GM23338 (cell line): Measurements from ENCODE around the gene FMNL1. TPM values are rescaled to one million over a fixed set of nuclear protein-coding genes. Genes with fewer than 3 reads are reported as not detected.

Experiments
- ATAC-seq: fragments of 200-7000 bp; cut with Tn5 transposase; 3 replicates; pipeline ENCODE4 v1.9.1; 2020
- DNase-seq: peaks from one replicate; pipeline ENCODE4 v3.0.0-alpha.2; 2015; ENCODE audit warnings: low spot score
- H2AFZ ChIP-seq: fragments of 200-600 bp; sonication (generic); 2 replicates; pipeline ENCODE4 v1.8.0; 2016; ENCODE audit warnings: antibody characterized with exemption, mild to moderate bottlenecking, moderate library complexity
- H3F3A ChIP-seq: fragments of 200-600 bp; sonication (generic); replicated peaks from 2 replicates; pipeline ENCODE4 v1.8.0; 2017; ENCODE audit warnings: antibody characterized with exemption, mixed run types, low read depth
- H3K27ac ChIP-seq: fragments of 200-600 bp; sonication (generic); 2 replicates; pipeline ENCODE4 v1.6.1; 2016; ENCODE audit warnings: low read depth
- H3K27me3 ChIP-seq: fragments of 200-600 bp; sonication (generic); 2 replicates; pipeline ENCODE4 v1.8.0; 2016; ENCODE audit warnings: mild to moderate bottlenecking, mixed run types, moderate library complexity; ENCODE audit not compliant: insufficient read depth
- H3K36me3 ChIP-seq: fragments of 200-600 bp; sonication (generic); 2 replicates; pipeline ENCODE4 v1.8.0; 2016; ENCODE audit warnings: mild to moderate bottlenecking; ENCODE audit not compliant: insufficient read depth
- H3K4me1 ChIP-seq: fragments of 200-600 bp; sonication (generic); 2 replicates; pipeline ENCODE4 v1.8.0; 2016; ENCODE audit warnings: mild to moderate bottlenecking, moderate library complexity; ENCODE audit not compliant: insufficient read depth
- H3K4me2 ChIP-seq: fragments of 200-600 bp; sonication (generic); 2 replicates; pipeline ENCODE4 v1.7.1; 2017; ENCODE audit warnings: mixed run types
- H3K4me3 ChIP-seq: fragments of 200-600 bp; sonication (generic); 2 replicates; pipeline ENCODE4 v1.6.1; 2016; ENCODE audit warnings: mixed run types
- H3K79me2 ChIP-seq: fragments of 200-600 bp; sonication (generic); replicated peaks from 2 replicates; pipeline ENCODE4 v1.8.0; 2017; ENCODE audit warnings: mild to moderate bottlenecking; ENCODE audit not compliant: insufficient read depth
- H3K9me2 ChIP-seq: fragments of 200-600 bp; sonication (generic); 2 replicates; pipeline ENCODE4 v1.8.0; 2017; ENCODE audit not compliant: insufficient read depth
- H4K20me1 ChIP-seq: fragments of 200-600 bp; sonication (generic); replicated peaks from 2 replicates; pipeline ENCODE4 v1.8.0; 2017; ENCODE audit warnings: mild to moderate bottlenecking; ENCODE audit not compliant: insufficient read depth
- H3K27ac Mint-ChIP-seq: 2 replicates; pipeline ENCODE4 v1.8.0; 2020; ENCODE audit warnings: inconsistent platforms, mild to moderate bottlenecking, moderate library complexity, mixed read lengths
- H3K27me3 Mint-ChIP-seq: 3 replicates; pipeline ENCODE4 v1.8.0; 2022; ENCODE audit warnings: low read depth, mild to moderate bottlenecking, moderate library complexity, mixed read lengths, inconsistent platforms; ENCODE audit not compliant: insufficient read depth, poor library complexity
- H3K36me3 Mint-ChIP-seq: 3 replicates; pipeline ENCODE4 v1.8.0; 2021; ENCODE audit warnings: low read depth, mild to moderate bottlenecking, inconsistent platforms, moderate library complexity, mixed read lengths
- H3K4me1 Mint-ChIP-seq: 3 replicates; pipeline ENCODE4 v1.8.0; 2020; ENCODE audit warnings: mild to moderate bottlenecking, inconsistent platforms, mixed read lengths
- H3K4me3 Mint-ChIP-seq: 3 replicates; pipeline ENCODE4 v1.8.0; 2021; ENCODE audit warnings: moderate library complexity, mild to moderate bottlenecking, inconsistent platforms, mixed read lengths
- H3K9me3 Mint-ChIP-seq: 3 replicates; pipeline ENCODE4 v1.8.0; 2020; ENCODE audit warnings: moderate library complexity, mild to moderate bottlenecking, inconsistent platforms, mixed read lengths
- CREB1 ChIP-seq: fragments of 250-450 bp; sonication (Bioruptor Pico); IDR thresholded peaks from 2 replicates; pipeline ENCODE4 v1.5.0; 2020; ENCODE audit warnings: low read depth, mild to moderate bottlenecking, moderate library complexity
- EZH2 ChIP-seq: fragments of 200-600 bp; sonication (generic); IDR thresholded peaks from one replicate; pipeline ENCODE4 v1.8.0; 2017; ENCODE audit warnings: antibody characterized with exemption, mild to moderate bottlenecking, low read depth; ENCODE audit not compliant: unreplicated experiment
- EZH2phosphoT487 ChIP-seq: fragments of 200-600 bp; sonication (generic); IDR thresholded peaks from one replicate; pipeline ENCODE4 v1.8.1; 2018; ENCODE audit warnings: antibody characterized with exemption; ENCODE audit not compliant: unreplicated experiment
- JUNB ChIP-seq: IDR thresholded peaks from one replicate; pipeline ENCODE4 v1.6.1; 2016; ENCODE audit warnings: antibody characterized with exemption; ENCODE audit not compliant: unreplicated experiment
- NANOG ChIP-seq: IDR thresholded peaks from 2 replicates; pipeline ENCODE4 v1.6.1; 2016; ENCODE audit warnings: antibody characterized with exemption, borderline replicate concordance
- POLR2AphosphoS5 ChIP-seq: IDR thresholded peaks from 2 replicates; pipeline ENCODE4 v1.6.1; 2016; ENCODE audit warnings: antibody characterized with exemption, low read depth
- REST ChIP-seq: IDR thresholded peaks from one replicate; pipeline ENCODE4 v1.6.1; 2018; ENCODE audit warnings: antibody characterized with exemption; ENCODE audit not compliant: unreplicated experiment
- STAT1 ChIP-seq: IDR thresholded peaks from one replicate; pipeline ENCODE4 v1.6.1; 2016; ENCODE audit warnings: antibody characterized with exemption; ENCODE audit not compliant: unreplicated experiment
- ZNF114 ChIP-seq: fragments of 250-450 bp; sonication (Bioruptor Pico); IDR thresholded peaks from 2 replicates; pipeline ENCODE4 v1.5.0; 2020; ENCODE audit warnings: mild to moderate bottlenecking, moderate library complexity
- ZNF331 ChIP-seq: fragments of 250-450 bp; sonication (Bioruptor Pico); IDR thresholded peaks from 2 replicates; pipeline ENCODE4 v1.5.0; 2020; ENCODE audit warnings: low read depth, mild to moderate bottlenecking, moderate library complexity
- ZNF462 ChIP-seq: fragments of 250-450 bp; sonication (Bioruptor Pico); IDR thresholded peaks from 2 replicates; pipeline ENCODE4 v1.5.0; 2020; ENCODE audit warnings: mild to moderate bottlenecking, moderate library complexity
- polyA plus RNA-seq: library from polyadenylated mRNA; unstranded; fragments of >200 nt; fragmentation: Nextera tagmentation; extraction: Ambion mirVana; gene quantifications from 2 replicates; pipeline ENCODE4 v1.2.1, GENCODE V29; 2016
- total RNA-seq: library from RNA; depleted of rRNA; stranded (reverse); fragments of >200 nt; shearing (Covaris generic); gene quantifications from 2 replicates; pipeline ENCODE4 v1.2.3, GENCODE V29; 2014
- TF ChIP-seq, protein P1 (sequence below), 2 experiments: fragments of 200-600 bp in 1 of 2; sonication (generic) in 1 of 2; conservative IDR thresholded peaks; 2 replicates each; pipeline versions ENCODE4 v1.5.1 to v1.6.1; 2016 to 2017; ENCODE audit warnings: antibody characterized with exemption in 2 of 2, low read depth in 2 of 2, mild to moderate bottlenecking in 2 of 2, moderate library complexity in 1 of 2
- TF ChIP-seq, protein P2 (sequence below): IDR thresholded peaks from 2 replicates; pipeline ENCODE4 v1.6.1; 2016; ENCODE audit warnings: antibody characterized with exemption

FMNL1 gene
- total and polyA plus RNA-seq, 2 experiments from 2014 or later: 6.6 to 9.3 TPM

DNA sequence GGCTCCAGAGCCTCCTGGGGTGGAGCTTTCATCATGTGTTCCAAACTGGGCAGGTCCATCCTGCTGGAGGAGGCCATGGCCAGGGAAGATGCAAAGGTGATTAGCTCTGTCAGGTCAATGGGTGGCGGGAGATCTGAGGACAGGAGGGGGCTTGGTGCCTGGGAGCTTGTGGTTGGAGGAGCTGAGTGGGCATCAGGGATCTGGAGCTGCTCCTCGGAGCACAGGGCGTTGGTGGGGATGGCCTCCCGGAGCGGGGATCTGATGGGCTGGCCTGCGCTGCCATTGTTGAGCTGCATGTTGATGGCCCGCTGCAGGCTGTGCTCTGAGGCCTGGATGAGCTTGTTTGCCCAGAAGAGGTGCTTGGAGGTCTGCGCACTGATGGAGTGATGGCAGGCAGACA lies 33.7 kb downstream of the FMNL1 start:
- Histone ChIP-seq H3K4me1 (peaks cover 17% of the 10 kb centered on the region; the same call in 1 of the 2 replicates), H4K20me1 (no peaks in the 10 kb centered on the region), H3K9me2 (no peaks in the 10 kb centered on the region; the same call in 1 of the 2 replicates), H3K27ac (no peak overlapping the region), H3K4me3 (no peak overlapping the region), H3F3A (0 out of 2 replicates have a peak, but pooled peaks cover 3% of the 10 kb centered on the region), H3K27me3 (peaks cover 1% of the 10 kb centered on the region; the same call in 1 of the 2 replicates), H3K4me2 (no peak overlapping the region), H2AFZ (no peak overlapping the region), H3K36me3 (no peaks in the 10 kb centered on the region), H3K79me2 (no peaks in the 10 kb centered on the region)
- Mint-ChIP-seq H3K27me3 (peaks cover 26% of the 10 kb centered on the region), H3K4me3 (no peak overlapping the region), H3K4me1 (peaks cover 23% of the 10 kb centered on the region), H3K36me3 (peaks cover 7% of the 10 kb centered on the region), H3K9me3 (no peaks in the 10 kb centered on the region; the same call in 2 of the 3 replicates), H3K27ac (peak overlapping the region; percentile 41; the same call in 1 of the 2 replicates)
- no peak for TF ChIP-seq ZNF462 (CRISPR knock-in tag)
- no peak for TF ChIP-seq STAT1
- no peak for TF ChIP-seq JUNB
- no peak for TF ChIP-seq EZH2
- TF ChIP-seq EZH2phosphoT487: no peak
- no peak for TF ChIP-seq ZNF331 (CRISPR knock-in tag)
- no peak for TF ChIP-seq REST
- TF ChIP-seq POLR2AphosphoS5: no peak
- TF ChIP-seq, protein P1, sequence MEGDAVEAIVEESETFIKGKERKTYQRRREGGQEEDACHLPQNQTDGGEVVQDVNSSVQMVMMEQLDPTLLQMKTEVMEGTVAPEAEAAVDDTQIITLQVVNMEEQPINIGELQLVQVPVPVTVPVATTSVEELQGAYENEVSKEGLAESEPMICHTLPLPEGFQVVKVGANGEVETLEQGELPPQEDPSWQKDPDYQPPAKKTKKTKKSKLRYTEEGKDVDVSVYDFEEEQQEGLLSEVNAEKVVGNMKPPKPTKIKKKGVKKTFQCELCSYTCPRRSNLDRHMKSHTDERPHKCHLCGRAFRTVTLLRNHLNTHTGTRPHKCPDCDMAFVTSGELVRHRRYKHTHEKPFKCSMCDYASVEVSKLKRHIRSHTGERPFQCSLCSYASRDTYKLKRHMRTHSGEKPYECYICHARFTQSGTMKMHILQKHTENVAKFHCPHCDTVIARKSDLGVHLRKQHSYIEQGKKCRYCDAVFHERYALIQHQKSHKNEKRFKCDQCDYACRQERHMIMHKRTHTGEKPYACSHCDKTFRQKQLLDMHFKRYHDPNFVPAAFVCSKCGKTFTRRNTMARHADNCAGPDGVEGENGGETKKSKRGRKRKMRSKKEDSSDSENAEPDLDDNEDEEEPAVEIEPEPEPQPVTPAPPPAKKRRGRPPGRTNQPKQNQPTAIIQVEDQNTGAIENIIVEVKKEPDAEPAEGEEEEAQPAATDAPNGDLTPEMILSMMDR (conservative IDR thresholded peaks at IDR 0.05; ENCODE audit: low read depth in 2 of 2): no peak
- no peak for TF ChIP-seq CREB1 (CRISPR knock-in tag)
- TF ChIP-seq, protein P2, sequence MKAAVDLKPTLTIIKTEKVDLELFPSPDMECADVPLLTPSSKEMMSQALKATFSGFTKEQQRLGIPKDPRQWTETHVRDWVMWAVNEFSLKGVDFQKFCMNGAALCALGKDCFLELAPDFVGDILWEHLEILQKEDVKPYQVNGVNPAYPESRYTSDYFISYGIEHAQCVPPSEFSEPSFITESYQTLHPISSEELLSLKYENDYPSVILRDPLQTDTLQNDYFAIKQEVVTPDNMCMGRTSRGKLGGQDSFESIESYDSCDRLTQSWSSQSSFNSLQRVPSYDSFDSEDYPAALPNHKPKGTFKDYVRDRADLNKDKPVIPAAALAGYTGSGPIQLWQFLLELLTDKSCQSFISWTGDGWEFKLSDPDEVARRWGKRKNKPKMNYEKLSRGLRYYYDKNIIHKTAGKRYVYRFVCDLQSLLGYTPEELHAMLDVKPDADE: no peak
- TF ChIP-seq NANOG: no peak
- no peak for TF ChIP-seq ZNF114 (CRISPR knock-in tag)
- ATAC-seq (no peak), DNase-seq (no peak)
